ENCODE data around the gene OR6B3.

The OR6B3 gene

DNA sequence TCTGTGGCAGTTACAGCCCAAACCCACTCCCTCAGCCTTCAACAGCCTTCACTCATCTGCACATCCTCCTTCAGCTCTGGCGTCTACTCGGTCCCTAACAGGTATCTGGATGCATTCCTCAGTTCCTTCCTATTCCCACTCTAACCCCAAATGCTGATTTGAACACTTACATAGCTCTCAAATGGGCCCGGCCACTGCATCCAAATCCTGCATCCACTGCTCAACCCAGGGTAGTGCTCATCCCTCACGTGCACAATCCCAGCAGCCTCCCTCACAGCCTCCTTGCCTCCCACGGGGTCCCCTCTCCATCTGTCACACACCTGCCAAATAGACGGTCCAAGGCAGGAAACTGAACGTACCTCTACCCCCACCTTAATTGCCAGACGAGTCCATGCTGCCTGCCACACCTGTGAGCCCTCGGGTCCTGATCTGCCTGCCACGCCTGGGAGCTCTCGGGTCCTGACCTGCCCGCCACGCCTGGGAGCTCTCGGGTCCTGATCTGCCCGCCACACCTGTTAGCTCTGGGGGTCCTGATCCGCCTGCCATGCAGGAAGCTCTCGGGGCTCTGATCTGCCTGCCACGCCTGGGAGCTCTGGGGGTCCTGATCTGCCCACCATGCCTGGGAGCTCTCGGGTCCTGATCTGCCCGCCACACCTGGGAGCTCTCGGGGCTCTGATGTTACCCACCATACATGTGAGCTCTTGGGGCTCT is 9.9 kb downstream of the OR6B3 start:
- no peak for DNase-seq

DNA sequence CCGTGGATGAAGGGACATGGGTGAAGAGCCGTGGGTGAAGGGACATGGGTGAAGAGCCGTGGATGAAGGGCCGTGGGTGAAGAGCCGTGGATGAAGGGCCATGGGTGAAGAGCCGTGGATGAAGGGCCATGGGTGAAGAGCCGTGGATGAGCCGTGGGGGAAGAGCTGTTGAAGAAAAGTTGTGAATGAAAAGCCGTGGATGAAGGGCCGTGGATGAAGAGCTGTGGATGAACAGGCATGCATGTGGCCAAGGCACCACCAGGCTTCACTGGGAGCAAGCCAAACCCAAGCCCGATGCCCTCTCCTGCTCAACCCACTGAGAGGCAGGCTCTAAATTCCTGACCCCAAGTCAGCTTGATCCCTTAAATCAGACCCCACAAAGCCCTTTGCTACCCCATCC is 10.6 kb downstream of the OR6B3 start:
- DNase-seq, result no peak

DNA sequence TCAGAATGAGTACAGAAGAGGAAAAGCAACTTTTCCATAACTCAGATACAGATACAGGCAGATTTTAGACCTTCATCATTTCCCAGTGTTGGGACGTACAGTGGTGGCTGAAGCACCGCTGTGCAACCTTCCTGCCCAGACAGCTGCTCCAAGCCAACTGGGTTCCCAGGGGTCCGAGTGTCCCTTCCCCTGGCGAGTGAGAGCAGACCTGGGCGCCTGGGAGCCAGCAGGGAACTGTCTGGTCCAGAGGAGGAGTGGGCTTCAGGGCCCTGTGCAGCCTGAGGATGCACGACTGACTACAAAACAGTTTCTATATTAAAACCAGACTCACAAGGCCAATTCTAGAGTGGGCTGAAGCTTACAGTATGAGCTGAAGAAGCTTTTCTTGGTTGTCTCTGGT is 12.0 kb downstream of the OR6B3 start:
- DNase-seq, result no peak

DNA sequence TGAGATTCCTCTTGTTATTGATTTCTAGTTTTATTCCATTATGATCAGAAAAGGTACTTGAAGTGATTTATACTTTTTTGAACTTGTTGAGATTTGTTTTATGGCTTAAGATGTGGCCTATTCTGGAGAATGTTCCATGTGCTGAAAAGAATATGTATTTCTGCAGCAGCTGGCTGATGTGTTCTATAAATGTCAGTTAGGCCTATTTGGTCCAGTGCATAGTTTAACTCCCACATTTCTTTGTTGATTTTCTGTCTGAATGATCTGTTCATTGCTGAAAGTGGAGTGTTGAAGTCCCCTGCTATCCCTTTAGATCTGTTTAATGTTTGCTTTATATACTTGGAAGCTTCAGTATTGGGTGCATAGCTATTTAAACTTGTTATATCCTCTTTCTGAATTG is 16.0 kb downstream of the OR6B3 start:
- no peak for DNase-seq

DNA sequence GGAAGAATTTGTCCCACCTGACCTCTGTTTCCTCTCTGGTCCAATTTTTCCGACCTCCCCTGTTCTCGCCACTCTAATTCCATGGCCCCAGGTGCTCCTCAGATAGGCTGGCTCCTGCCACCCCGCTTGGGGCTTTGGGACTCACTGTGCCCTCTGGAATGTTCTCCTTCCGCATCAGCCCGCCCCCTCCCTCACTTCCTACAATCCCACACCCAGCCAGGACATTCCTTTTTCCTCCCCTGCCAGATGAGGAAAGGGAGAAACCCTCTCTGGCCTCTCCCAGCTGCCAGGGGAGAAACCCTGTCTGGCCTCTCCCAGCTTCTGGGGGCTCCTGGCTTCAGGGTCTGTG is 20.0 kb downstream of the OR6B3 start:
- no peak for DNase-seq

DNA sequence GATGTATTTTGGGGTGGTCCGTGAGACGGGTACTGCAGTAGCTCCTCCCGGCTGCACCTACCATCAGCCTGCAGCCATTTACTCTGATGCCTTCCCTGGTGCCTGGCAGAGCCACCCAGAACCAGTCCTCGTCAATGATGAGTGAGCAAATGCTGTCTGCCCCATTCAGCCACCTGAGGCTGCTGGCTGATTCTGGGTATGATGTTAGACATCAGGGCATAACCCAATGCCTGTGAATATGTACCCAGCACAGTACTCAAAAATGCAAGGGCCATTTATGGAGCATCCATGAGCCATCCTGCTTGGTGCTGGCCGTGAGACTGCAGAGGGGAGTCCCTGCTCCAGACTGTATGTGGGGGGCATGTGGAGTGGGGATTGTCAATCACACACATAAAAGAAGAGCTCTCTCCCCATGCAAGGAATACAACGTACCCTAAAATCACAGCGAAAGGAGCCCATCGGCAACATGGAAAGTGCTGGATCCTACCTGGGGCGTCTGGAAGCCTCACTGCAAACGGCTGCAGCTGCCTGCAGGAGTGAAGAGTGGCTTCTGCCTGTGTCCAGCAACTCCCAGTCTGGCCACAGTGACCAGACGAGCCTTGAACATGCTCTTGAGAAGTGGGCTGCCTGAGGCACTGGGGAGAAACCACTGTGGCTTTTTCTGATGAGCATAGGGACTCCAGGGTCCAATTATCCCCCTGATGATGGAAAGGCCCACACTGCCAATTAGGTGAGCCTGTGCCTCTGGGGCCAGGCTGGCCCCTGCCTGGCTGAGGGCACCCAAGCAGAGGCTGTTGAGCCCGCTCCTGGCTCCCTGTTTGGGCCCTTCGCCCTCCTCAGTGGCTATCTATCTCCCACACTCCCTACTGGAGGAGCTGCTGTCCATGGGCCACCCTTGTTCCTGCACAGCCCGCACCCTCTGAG is 20.7 kb downstream of the OR6B3 start:
- DNase-seq, result no peak

DNA sequence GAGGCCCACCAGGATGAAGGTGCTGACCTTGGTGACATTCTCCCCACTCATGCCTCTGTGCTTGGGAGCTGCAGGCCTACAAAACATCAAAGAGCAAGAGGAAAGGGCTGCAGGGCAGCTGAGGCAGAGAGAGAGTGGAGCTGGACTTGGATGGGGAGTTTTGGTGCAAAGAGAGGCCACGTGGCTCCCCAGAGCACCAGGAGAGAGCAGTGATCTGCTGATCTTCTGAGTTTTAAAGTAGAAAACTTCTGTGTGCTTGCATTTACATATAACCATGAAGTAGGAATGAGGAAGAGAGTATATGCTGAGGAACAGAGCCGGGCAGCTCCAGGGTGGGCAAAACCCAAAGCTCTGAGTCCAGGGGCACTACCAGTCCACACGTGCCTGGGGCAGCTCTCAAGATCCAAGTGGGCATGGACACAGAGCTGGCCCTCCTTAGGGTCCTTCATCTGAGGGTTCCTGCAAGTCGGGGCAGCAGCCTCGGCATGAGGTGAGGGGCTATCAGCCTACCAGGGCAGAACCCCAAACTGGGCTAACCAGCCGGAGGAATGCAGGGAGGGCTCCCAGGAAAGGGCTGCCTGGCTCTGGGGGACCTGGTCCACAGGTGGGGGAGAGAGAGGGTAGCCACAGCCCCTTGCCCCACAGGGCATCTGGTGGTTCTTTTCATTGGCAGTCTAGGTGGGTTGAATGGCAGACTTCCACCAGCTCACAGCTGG is 22.8 kb downstream of the OR6B3 start, which contains the start of gene OR6B2:
OR6B2 (minus strand) TSS at position 51 of the 716 bp plus-strand sequence; CDS start at position 51, 0 bp downstream.
- DNase-seq, result no peak

DNA sequence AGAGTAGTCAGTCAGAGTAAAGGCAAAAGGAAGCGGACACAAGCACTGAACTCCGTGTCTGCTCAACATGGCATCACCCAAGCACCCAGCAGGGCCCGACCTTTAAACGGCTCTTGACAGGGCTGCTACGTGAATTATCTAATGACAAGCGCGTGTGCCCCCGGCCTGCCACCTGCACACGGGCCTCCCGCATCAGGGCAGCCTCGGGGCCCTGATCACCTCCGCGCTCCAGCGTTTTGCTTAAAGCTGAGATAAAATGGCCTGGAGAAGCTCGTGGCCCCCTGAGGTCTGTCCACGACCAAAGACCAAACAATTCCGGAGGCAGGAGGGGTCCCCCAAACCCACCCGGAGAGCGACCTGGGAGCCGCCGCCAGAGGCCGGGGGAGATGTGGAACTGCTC is 28.6 kb downstream of the OR6B3 start:
- DNase-seq, result no peak

DNA sequence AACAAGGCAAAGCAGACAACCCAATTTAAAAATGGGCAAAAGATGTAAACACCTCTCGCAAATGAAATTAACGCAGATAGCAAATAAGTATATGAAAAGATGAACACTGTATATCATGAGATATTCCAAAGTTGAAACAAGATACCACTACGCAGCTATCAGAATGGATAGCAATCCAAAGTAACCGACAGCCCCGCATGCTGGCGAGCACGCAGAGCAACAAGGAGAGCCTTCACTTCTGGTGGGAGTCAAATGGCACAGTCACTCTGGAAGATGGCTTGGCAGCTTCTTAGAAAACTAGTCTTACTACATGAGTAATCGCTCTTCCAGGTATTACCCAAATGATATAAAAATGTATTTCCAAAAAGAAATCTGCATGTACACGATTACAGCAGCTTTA is 29.5 kb downstream of the OR6B3 start:
- DNase-seq, result no peak

DNA sequence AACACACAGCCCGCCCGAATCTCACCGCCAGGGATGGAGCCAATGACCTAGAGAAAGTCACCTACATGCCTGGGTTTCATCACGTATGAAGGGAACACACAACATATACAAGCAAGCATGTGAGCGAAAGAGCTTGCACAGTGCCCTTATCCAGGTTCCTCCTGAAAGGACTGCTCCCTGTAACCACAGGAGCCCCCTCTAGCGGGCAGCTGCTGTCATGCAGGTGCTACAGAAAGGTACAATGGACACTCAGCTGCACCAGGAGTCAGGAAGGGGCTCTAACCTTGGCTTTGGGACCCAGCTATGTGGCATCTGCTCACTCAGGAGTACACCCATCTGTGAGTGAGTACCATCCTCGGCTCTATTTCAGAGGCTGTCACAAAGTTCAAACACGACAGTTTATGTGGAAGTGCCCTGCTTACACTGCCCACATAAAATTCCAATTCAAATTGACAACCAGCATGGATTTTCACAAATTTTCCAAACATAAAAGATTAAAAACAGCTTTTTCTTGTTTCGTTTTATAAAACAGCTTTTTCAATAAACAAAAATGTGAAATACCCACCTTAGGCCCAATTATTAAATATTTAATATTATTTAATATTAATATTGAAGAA is 31.7 kb downstream of the OR6B3 start:
- DNase-seq, result peak; percentile 33

DNA sequence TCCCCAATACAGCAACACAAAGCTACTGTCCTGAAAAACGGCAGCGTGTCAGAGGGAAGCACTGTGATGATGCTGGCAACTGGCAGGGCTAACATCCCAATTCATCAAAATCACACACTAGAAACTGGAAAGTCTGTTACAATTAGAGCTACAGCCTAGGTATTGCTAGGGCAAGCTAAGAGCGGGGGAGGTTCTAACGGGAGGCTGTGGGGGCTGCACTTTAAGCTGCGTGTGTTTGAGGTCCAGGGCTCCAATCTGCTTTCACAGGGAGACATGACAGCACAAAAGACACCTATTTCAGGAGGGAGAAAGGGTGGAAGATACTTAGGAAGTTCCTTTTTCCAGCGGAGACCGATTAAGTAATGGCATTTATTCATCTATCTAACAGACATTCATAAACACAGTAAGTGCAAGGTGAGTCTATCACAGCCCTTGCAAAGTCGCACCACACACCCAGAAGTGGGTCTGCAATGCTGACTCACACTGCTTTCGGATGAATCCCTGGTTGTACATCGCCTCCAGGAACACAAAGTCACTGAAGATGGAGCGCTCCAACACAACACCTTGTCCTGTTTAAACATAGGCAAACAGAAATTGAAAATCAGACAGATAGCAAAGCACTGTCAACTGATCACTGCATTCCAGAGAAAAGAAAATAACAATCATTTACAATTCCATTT is 35.1 kb downstream of the OR6B3 start:
- no peak for DNase-seq

DNA sequence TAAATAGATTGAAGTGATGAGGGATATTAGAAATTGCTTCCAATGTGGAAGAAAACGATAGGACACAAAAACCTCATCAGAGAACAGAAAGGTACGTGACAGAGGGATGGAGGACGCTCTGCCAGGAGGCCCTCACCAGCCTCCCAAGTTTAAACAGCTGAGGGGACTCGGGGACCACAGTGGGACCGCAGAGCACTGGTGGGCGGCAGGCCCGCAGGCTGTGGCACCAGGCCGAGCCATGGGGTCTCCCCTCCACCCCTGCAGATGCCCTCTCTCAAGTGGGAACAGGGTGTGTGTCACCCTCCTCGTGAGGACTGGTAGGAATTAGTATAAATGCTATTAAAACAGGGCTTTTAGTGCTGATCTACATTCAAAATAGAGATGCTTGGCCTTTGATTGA is 39.0 kb downstream of the OR6B3 start:
- DNase-seq, result no peak

DNA sequence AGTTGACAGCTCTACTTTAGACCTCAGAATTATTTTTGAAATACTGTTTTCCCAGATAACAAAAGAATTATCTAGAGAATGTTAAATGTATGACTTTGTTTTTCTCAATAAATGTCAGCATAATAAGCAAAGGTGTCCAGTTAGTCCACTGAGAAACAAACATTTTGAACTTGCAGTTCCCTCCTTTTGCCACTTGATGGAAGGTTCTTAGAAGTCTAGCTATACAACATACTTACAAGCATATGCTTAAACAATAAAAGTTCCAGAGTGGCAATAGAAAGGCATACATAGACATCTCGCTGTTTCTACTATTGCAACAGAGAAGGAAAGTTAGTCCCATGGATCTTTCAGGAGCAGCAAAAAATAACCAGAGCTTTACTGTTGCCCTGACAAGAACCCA is 40.0 kb downstream of the OR6B3 start:
- no peak for DNase-seq

DNA sequence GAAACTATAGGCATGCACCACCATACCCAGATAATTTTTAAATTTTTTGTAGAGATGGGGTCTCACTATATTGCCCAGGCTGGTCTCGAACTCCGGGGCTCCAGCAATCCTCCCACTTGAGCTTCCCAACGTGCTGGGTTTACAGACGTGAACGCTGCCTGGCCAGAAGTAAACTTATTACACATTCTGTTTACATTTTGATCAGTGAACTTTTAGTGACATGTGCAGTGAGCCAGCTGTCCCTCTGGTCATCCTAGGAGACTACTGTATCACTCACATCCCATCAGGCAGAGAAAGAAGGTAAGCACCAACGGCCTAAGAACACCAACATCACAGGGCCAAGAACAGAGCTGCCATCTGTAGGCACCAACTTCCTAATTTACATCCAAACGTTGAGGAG is 50.3 kb downstream of the OR6B3 start:
- no peak for DNase-seq

DNA sequence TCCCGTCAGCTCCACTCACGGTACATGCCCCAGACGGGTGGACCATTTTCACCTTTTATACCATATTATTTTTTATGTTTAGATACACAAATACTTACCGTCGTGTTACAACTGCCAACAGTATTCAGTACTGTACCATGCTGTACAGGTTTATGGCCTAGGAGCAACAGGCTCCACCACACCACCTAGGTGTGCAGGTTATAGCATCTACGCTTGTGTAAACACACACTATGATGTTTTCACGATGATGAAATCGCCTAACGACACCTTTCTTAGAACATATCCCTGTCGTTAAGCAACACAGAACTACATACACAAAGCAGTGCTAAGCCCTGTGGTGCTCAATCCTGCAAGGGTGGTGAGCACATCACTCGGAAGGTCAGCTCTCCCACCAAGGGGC is 52.6 kb downstream of the OR6B3 start:
- no peak for DNase-seq

DNA sequence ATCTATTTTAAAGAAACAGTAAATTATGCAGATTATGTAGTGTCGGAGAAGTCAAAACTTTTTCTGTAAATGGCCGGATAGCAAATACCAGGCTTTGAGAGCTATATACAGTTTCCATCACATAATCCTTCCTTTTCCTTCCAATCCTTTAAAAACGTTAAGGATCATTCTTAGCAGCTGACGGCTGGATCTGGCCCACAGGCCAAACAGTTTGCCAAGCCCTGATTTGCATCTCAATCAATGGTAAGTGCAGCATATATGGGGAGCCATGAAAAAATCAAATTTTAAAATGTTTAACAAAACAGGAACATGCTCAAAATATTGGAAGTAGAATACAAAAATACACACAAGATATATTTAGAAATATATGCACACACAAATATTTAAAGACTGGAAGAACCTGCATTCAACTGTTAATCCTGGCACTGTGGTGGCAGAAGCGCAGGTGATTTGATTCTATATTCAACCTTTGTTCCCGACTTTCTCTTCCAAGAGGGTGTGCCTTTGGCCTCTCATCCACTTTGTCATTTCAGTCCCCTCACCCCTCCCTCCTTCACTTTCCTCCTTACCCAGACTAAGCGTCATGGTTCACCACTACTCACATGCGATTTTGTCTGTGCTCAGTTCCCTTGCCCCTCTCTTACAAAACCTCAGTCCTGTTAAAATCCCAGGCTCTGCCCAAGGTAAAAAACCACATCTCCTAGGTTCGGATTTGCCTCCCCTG is 55.5 kb downstream of the OR6B3 start:
- DNase-seq, result no peak

All from kidney glomerular epithelial cell (primary cell).